NOMO-1 (cell line): ENCODE data around the gene PGAM5.
"Not testable (repeated sequence)": the region's sequence is repeated elsewhere in the genome, so short reads cannot be mapped to it uniquely, and the experiment has no call there.

Experiments used
- DNase-seq, 2 experiments: peaks; one replicate each; lab custom pipeline; 2025; ENCODE audit not compliant: unreplicated experiment in 2 of 2; lab: John Stamatoyannopoulos, UW

The PGAM5 gene

GRCh38 chr12:132687211-132688164, 23.2 kb upstream of the PGAM5 start, which contains the start of the genes POLE and PXMP2:
POLE (minus strand) TSS chr12:132687342; CDS start chr12:132687315, 27 bp downstream.
PXMP2 (plus strand) TSS chr12:132687587; CDS start chr12:132687671, 84 bp downstream.
- DNase-seq, result peak; percentile 89 to 97

DNA sequence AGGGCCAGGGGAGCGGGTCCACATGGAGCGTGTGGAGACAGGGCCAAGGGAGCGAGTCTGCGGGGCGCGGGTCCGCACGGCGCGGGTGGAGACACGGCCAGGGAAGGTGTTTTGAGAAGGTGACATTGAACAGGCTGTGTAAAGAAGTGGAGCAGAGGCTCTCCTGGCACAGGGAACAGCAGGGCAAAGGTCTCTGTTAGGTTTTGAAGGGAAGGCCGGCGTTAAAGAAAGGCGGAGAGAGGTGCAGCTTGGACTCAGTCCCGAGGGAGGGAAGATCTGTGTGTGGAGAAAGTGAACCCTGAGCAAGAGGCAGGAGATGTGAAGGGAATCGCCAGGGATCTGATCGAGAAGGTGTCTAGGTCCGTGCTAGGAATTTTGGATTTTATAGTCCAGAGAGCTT, 21.4 kb upstream of the PGAM5 start:
- no peak for DNase-seq

DNA sequence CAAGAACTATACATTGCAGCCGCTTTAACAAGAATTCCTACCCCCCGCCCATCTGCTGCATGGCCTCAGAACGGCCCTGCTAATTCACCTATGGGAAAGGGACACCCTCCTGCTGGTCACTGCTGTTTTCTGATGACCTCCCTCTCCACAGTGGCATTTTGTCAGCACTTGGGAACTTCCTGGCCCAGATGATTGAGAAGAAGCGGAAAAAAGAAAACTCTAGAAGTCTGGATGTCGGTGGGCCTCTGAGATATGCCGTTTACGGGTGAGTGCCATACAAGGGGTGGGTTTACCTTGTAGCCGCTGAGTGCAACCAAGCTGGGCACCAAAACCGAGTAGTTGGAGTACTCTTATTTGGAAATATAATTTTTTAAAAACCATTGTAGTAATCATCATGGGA, 20.5 kb upstream of the PGAM5 start:
- DNase-seq, result no peak

GRCh38 chr12:132692030-132692429, 18.6 kb upstream of the PGAM5 start:
- DNase-seq, result not testable (repeated sequence)

DNA sequence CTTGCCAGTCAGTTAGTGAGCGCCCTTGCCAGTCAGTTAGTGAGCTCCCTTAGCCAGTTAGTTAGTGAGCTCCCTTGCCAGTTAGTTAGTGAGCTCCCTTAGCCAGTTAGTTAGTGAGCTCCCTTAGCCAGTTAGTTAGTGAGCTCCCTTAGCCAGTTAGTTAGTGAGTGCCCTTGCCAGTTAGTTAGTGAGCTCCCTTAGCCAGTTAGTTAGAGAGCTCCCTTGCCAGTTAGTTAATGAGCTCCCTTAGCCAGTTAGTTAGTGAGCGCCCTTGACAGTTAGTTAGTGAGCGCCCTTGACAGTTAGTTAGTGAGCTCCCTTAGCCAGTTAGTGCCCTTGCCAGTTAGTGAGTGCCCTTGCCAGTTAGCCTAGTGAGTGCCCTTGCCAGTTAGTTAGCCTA, 15.8 kb upstream of the PGAM5 start:
- not testable (repeated sequence) for DNase-seq

DNA sequence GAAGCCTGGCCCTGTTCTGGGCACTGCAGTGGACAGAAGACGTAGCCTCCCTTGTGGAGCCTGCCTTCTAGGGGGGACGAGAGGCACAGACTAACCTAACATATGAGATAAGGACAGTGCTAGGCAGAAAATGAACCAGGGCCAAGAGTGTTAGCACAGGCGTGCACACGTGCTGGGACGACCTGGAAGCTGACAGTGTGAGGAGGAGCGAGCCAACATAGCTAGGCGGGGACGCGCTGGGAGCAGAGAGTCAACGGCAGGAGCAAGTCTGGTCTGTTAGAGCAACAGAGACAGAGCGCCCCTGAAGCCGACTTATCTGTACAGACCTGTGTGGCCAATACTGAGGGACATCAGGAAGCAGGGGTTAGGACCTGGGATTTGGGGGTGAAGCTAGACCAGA, 15.2 kb upstream of the PGAM5 start:
- DNase-seq, result no peak

- DNase-seq, result peak in 1 of 2 experiments; percentile 29
Measured at GRCh38 chr12:132698341-132698740, 12.3 kb upstream of the PGAM5 start.

DNA sequence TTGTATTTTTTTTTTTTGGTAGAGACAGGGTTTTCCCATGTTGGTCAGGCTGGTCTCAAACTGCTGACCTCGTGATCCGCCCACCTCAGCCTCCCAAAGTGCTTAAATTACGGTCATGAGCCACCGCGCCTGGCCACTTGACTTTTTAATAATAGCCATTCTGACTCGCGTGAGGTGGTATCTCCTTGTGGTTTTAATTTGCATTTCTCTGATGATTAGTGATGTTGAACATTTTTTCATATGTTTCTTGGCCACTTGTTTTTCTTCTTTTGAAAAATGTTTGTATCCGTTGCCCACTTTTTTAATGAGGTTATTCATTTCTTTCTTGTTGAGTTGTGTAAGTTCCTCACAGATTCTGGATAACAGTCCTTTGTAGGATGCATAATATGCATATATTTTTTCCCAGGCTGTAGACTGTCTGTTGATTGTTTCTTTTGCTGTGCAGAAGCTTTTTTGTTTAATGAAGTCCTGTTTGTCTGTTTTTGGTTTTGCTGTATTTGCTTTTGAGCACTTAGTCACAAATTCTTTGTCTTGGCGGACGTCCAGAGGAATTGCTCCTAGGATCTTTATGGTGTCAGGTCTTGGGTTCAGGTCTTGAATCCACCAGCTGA, 10.3 kb upstream of the PGAM5 start:
- no peak for DNase-seq

- no peak for DNase-seq
Measured at GRCh38 chr12:132702640-132703039, 8.0 kb upstream of the PGAM5 start.

- no peak for DNase-seq
Measured at GRCh38 chr12:132703641-132704040, 7.0 kb upstream of the PGAM5 start.

- DNase-seq, result no peak
Measured at GRCh38 chr12:132707241-132707640, 3.4 kb upstream of the PGAM5 start.

DNA sequence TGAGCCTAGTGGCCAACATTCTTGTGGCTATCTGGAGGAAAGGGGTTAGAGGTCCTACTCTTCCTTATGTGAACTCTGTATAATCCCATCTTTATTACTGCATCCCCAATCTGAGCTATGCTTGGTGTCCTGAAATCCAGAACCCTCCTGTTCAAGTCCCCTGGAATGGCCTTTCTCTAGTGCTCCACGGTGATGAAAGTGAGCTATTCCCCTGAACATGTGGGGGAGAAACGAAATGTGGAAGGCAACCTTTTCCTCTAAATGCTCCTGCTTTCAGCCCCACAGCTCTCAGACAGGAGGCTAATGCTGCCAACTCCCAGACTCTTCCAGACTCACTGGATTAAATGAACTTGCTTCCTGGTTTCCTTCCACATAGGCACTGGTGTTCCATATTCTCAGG, 2.5 kb upstream of the PGAM5 start:
- no peak for DNase-seq

- no peak for DNase-seq
Measured at GRCh38 chr12:132710043-132710404, 618 bp upstream of the PGAM5 start.

DNA sequence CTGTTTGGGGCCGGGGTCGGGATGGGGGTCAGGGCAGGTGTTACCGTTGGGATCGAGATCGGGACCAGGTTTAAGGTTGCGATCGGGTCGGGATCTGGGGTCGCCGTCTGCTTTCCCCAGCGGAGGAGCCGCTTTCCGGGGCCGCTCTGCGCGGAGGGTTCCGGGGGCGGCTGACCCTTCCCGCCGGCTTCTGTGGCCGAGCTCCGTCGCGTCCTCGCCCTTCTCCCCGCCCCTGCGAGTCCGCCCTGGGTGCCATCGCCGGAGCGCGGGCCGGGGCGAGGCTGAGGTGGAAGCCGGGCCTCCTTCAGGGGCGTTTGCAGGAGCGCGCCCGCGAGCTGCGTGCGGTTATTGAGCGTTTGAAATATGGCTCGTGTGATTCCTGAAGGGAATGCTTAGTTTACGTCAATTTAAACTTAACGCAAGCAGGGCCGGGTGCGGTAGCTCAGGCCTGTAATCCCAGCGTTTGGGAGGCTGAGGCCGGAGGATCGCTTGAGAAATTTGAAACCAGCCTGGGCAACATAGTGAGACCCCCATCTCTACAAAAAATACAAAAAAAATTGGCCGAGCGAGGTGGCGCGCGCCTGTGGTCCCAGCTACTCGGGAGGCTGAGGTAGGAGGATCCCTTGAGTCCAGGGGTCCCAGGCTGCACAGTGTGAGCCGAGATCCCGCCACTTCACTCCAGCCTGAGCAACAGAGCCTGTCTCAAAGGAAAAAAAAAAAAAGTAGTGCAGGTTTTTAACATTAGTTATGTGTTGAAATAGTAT, 620 bp downstream of the PGAM5 start:
- no peak for DNase-seq

DNA sequence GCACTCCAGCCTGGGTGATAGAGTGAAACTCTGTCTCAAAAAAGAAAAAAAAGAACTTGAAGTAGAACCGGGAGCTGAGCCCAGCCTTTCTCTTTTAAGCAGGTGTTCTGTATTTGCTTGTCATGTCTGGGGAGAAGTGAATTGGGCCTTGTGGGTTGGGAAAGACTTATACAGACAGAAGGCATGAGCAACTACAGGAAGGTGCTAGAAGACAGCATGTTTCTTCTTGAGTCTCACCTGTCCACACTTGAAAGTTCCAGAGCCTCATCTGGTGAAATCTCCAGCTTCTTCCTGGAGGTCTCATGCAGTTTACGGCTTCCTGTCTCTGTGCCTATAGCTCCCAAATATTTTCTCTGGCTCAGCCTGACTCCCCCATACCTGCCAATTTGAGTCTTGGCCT, 2.5 kb downstream of the PGAM5 start:
- DNase-seq, result no peak

DNA sequence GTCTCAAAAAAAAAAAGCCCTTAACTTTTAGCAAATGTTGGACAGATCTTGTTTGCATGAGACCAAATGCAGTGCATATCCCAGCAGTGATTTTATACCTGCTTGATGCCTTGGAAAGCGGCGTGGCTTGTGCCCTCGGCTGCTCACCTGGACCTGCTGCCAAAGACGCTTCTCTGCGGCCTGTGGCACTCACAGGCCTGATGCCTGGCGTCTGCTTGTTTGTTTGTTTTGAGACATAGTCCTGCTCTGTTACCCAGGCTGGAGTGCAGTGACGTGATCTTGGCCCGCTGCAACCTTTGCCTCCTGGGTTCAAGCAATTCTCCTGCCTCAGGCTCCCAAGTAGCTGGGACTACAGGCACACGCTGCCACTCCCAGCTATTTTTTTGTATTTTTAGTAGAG, 5.2 kb downstream of the PGAM5 start:
- DNase-seq, result no peak

GRCh38 chr12:132716356-132716755, 5.7 kb downstream of the PGAM5 start:
- DNase-seq, result no peak

GRCh38 chr12:132717011-132717410, 6.4 kb downstream of the PGAM5 start:
- no peak for DNase-seq

GRCh38 chr12:132717531-132718387, 7.1 kb downstream of the PGAM5 start:
- DNase-seq, result no peak

- no peak for DNase-seq
Measured at GRCh38 chr12:132718644-132719043, 8.0 kb downstream of the PGAM5 start.
